RWPE2 (cell line): Measurements from ENCODE around the gene TMEM208.

Source experiments
- ATAC-seq: fragments of 200-7000 bp; cut with Tn5 transposase; 3 replicates; pipeline ENCODE4 v1.9.1; 2021; ENCODE audit warnings: low read depth
- DNase-seq: peaks from one replicate; pipeline ENCODE4 v3.0.0-alpha.2; 2020; ENCODE audit warnings: low spot score
- H3K27ac ChIP-seq: fragments of 450-650 bp; 2 replicates; pipeline ENCODE4 v1.5.1; 2017; ENCODE audit warnings: mild to moderate bottlenecking; ENCODE audit not compliant: poor library complexity, severe bottlenecking
- H3K27me3 ChIP-seq: fragments of 250-450 bp; sonication (Bioruptor Pico); 2 replicates; pipeline ENCODE4 v1.5.1; 2021; ENCODE audit warnings: mild to moderate bottlenecking, moderate library complexity; ENCODE audit not compliant: insufficient read depth, poor library complexity, severe bottlenecking
- H3K36me3 ChIP-seq: fragments of 250-450 bp; sonication (Bioruptor Pico); 2 replicates; pipeline ENCODE4 v1.5.1; 2020; ENCODE audit warnings: low read depth, mild to moderate bottlenecking, moderate library complexity
- H3K4me1 ChIP-seq: fragments of 250-450 bp; sonication (Bioruptor Pico); 2 replicates; pipeline ENCODE4 v1.5.1; 2021; ENCODE audit warnings: mild to moderate bottlenecking, moderate library complexity; ENCODE audit not compliant: insufficient read depth, poor library complexity, severe bottlenecking
- H3K4me3 ChIP-seq: fragments of 250-450 bp; sonication (Bioruptor Pico); 2 replicates; pipeline ENCODE4 v1.5.1; 2021; ENCODE audit warnings: mild to moderate bottlenecking, moderate library complexity; ENCODE audit not compliant: severe bottlenecking
- H3K9me3 ChIP-seq: fragments of 250-450 bp; sonication (Bioruptor Pico); 2 replicates; pipeline ENCODE4 v1.5.1; 2021; ENCODE audit warnings: mild to moderate bottlenecking, moderate library complexity; ENCODE audit not compliant: severe bottlenecking
- CTCF ChIP-seq: fragments of 450-650 bp; IDR thresholded peaks from one replicate; pipeline ENCODE4 v1.5.1; 2017; ENCODE audit warnings: mild to moderate bottlenecking, moderate library complexity; ENCODE audit not compliant: poor library complexity, severe bottlenecking

The TMEM208 gene

DNA sequence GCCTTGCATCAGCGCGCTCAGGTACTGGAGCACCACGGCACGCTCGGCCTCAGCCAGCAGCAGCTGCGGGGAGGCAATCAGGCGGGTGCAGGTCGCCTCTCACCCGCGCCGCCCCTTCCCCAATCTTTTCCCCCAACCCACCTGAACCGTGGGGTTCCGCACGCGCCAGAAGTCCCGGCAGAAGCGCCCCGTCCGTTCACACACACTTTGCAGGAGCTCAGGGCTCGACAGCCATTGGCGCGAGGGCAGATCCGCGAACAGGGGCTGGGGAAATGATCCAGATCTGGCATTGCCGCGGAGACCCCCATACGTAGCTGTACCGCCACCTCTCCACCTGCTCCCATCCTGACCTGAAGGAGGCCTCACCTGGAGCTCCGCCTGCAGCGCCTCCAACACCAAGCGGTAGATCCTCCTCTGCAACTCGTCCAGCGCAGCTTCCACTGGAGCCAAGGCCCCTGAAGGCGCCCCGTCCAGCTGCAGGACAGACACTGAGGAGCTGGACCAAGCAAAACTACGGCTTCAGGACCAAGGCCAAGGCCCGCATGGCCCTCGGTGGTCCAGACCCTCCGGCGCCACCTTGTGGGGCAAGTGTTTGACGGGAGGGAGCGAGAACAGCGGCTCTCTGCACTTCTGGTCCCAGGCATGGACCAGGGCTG lies 41.8 kb upstream of the TMEM208 start:
- H3K27me3 ChIP-seq = no peaks in the 10 kb centered on the region
- no peaks in the 10 kb centered on the region for H3K9me3 ChIP-seq
- ATAC-seq = peak; percentile 51
- H3K4me1 ChIP-seq = peaks cover 5% of the 10 kb centered on the region
- peak; percentile 89 for TF ChIP-seq CTCF
- no peak overlapping the region for H3K27ac ChIP-seq
- H3K36me3 ChIP-seq = no peaks in the 10 kb centered on the region
- DNase-seq = peak; percentile 91
- H3K4me3 ChIP-seq = no peak overlapping the region

DNA sequence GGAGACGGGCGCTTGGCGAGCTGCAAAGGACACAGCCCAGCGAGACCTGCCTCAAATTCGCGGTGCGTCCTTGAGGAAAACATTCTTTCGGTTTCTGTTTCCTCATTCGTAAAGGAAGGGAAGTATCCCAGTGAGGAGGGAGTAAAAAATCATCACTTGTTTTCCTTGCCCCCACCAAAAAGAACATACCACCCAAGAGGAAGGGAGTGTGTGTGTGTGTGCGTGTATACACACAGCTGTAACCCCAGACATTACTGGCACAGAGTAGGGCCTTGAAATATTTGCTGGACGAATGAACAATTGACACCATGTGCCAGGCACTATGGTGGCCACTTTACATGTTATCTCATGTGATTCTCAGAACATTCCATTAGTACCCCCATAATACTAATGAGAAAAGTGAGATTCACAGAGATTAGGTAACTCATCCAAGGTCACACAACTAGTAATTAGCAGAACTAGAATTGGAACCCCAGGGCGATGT lies 41.2 kb upstream of the TMEM208 start:
- H3K27ac ChIP-seq = no peak overlapping the region
- no peaks in the 10 kb centered on the region for H3K9me3 ChIP-seq
- H3K4me3 ChIP-seq = no peak overlapping the region
- no peak for ATAC-seq
- DNase-seq = no peak
- no peaks in the 10 kb centered on the region for H3K36me3 ChIP-seq
- TF ChIP-seq CTCF = peak; percentile 73
- no peaks in the 10 kb centered on the region for H3K27me3 ChIP-seq
- H3K4me1 ChIP-seq = peaks cover 5% of the 10 kb centered on the region

DNA sequence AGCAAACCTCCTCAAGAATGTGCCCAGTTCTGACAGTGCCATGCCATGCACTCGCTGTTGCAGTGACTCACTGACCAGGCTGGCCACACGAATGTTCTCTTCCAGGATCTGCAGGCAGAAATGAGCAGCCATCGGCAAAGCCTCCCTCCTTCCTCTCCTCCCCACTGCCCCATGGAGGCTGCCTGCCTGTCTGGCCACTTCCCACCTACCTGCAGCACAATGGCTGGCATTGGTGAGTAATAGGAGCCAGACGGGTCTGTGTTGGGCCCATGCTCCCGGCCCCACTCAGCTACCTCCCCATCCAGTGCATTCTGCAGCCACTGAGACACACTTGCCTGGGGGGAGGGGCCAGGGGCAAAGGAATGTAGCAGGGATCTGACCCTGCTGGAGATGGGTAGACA lies 40.4 kb upstream of the TMEM208 start:
- peaks cover 8% of the 10 kb centered on the region for H3K4me1 ChIP-seq
- ATAC-seq (peak; percentile 4; the same call in 1 of the 3 replicates), DNase-seq (no peak)
- no peak for TF ChIP-seq CTCF
- no peak overlapping the region for H3K27ac ChIP-seq
- H3K36me3 ChIP-seq = no peaks in the 10 kb centered on the region
- H3K9me3 ChIP-seq = no peaks in the 10 kb centered on the region
- no peaks in the 10 kb centered on the region for H3K27me3 ChIP-seq
- no peak overlapping the region for H3K4me3 ChIP-seq

- no peak overlapping the region for H3K4me3 ChIP-seq
- no peaks in the 10 kb centered on the region for H3K9me3 ChIP-seq
- H3K4me1 ChIP-seq = peaks cover 8% of the 10 kb centered on the region
- DNase-seq = no peak
- no peak for ATAC-seq
- H3K27ac ChIP-seq = no peak overlapping the region
- H3K36me3 ChIP-seq = no peaks in the 10 kb centered on the region
- H3K27me3 ChIP-seq = no peaks in the 10 kb centered on the region
- no peak for TF ChIP-seq CTCF
Measured at GRCh38 chr16:67187175-67187890, 39.6 kb upstream of the TMEM208 start.

GRCh38 chr16:67188323-67188722 lies 38.6 kb upstream of the TMEM208 start:
- DNase-seq = no peak
- no peak overlapping the region for H3K4me3 ChIP-seq
- TF ChIP-seq CTCF = no peak
- H3K9me3 ChIP-seq = no peaks in the 10 kb centered on the region
- H3K27me3 ChIP-seq = no peaks in the 10 kb centered on the region
- H3K36me3 ChIP-seq = peaks cover 7% of the 10 kb centered on the region
- no peak for ATAC-seq
- no peak overlapping the region for H3K27ac ChIP-seq
- peaks cover 7% of the 10 kb centered on the region for H3K4me1 ChIP-seq
